ENCODE results near the gene MPC1. TPM values are rescaled to one million over a fixed set of nuclear protein-coding genes. Genes with fewer than 3 reads are reported as not detected.

Gene MPC1
- total RNA-seq, result 51.2 TPM
- long read RNA-seq, transcript MPC1-201 (4 exons, 976 nt), result major isoform, 56 of 64 reads
- long read RNA-seq, partial matches to known transcripts, result 4 of 64 reads
- long read RNA-seq, other reads (novel, unspliced or antisense), result 3 of 64 reads

GRCh38 chr6:166382933-166383801 lies at the start of gene MPC1:
TSS of gene MPC1 (minus strand) at chr6:166382940. CDS start at chr6:166382876, 64 bp downstream.
- TF ChIP-seq, protein P1, sequence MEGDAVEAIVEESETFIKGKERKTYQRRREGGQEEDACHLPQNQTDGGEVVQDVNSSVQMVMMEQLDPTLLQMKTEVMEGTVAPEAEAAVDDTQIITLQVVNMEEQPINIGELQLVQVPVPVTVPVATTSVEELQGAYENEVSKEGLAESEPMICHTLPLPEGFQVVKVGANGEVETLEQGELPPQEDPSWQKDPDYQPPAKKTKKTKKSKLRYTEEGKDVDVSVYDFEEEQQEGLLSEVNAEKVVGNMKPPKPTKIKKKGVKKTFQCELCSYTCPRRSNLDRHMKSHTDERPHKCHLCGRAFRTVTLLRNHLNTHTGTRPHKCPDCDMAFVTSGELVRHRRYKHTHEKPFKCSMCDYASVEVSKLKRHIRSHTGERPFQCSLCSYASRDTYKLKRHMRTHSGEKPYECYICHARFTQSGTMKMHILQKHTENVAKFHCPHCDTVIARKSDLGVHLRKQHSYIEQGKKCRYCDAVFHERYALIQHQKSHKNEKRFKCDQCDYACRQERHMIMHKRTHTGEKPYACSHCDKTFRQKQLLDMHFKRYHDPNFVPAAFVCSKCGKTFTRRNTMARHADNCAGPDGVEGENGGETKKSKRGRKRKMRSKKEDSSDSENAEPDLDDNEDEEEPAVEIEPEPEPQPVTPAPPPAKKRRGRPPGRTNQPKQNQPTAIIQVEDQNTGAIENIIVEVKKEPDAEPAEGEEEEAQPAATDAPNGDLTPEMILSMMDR (IDR thresholded peaks at IDR 0.05), result no peak
- DNase-seq (peak; percentile 99), ATAC-seq (peak; percentile 97)
- H3K4me1 ChIP-seq, result peaks cover 22% of the 10 kb centered on the region
- H3K9me3 ChIP-seq, result no peaks in the 10 kb centered on the region
- intact Hi-C loops (cut with DNase I), result no loop called here
- no peaks in the 10 kb centered on the region for H3K27me3 ChIP-seq
- H3K4me3 ChIP-seq, result peak within 1 kb of the TSS; percentile 93
- H3K36me3 ChIP-seq, result no peaks in the 10 kb centered on the region
- H3K27ac ChIP-seq, result peak within 1 kb of the TSS; percentile 96

- ATAC-seq, result peak; percentile 15
- Histone ChIP-seq H3K9me3 (no peaks in the 10 kb centered on the region), H3K36me3 (peaks cover 31% of the 10 kb centered on the region), H3K4me1 (no peaks in the 10 kb centered on the region), H3K4me3 (no peak overlapping the region), H3K27me3 (no peaks in the 10 kb centered on the region), H3K27ac (no peak overlapping the region)
- TF ChIP-seq, protein P1 (IDR thresholded peaks at IDR 0.05), result no peak
- peak; percentile 38 for DNase-seq
- intact Hi-C loops (cut with DNase I), result no loop called here
Observed at GRCh38 chr6:166430269-166430668, 47.5 kb upstream of the MPC1 start.

DNA sequence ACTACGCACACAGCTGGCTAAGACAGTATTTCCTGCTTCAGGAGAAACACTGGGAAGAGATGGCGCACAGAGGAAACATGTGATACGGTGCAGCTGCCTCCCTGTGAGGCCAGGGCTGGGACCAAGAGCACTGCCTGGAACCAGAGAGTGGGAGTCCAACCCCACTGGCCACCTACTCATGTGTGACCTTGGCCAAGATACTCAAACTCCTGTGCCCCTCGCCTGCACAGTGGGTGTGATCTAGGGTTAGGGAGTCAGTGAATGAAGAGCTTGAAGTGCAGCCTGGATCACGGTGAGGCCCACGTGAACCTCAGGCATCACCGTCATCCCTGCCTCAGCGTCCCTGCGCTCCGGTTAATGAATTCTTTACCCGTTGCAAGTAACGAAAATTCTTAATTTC lies 41.7 kb upstream of the MPC1 start:
- Histone ChIP-seq H3K27me3 (no peaks in the 10 kb centered on the region), H3K9me3 (no peaks in the 10 kb centered on the region), H3K4me3 (no peak overlapping the region), H3K27ac (no peak overlapping the region), H3K4me1 (peaks cover 10% of the 10 kb centered on the region), H3K36me3 (peaks cover 59% of the 10 kb centered on the region)
- TF ChIP-seq, protein P1 (IDR thresholded peaks at IDR 0.05), result no peak
- DNase-seq (peak; percentile 22), ATAC-seq (no peak)
- intact Hi-C loops (cut with DNase I), result no loop called here

DNA sequence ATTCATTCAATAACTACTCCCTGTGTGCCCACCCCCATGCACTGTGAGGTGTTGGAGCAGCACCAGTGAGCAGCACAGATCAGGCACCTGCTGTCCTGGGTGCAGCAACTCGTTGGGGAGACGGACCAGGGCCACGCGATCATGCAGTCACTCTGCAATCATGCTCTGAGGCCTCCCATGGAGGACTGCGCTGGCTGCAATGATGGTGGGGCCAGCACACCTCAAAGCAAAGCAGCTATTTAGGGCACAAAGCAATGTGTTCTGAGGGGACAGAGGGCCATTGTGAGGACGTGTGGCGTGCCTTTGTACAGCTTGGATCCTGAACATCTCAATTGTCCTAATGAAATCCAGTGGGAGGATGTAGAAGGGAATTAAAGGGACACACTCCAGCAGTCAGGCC lies 41.0 kb upstream of the MPC1 start:
- intact Hi-C loops (cut with DNase I), result no loop called here
- peaks cover 63% of the 10 kb centered on the region for H3K36me3 ChIP-seq
- DNase-seq, result peak; percentile 41

GRCh38 chr6:166423051-166423745 lies 40.5 kb upstream of the MPC1 start:
- Histone ChIP-seq H3K27ac (no peak overlapping the region), H3K36me3 (peaks cover 68% of the 10 kb centered on the region), H3K9me3 (no peaks in the 10 kb centered on the region), H3K27me3 (no peaks in the 10 kb centered on the region), H3K4me3 (no peak overlapping the region), H3K4me1 (peaks cover 10% of the 10 kb centered on the region)
- DNase-seq, result peak; percentile 61
- intact Hi-C loops (cut with DNase I), result no loop called here
- TF ChIP-seq, protein P1 (IDR thresholded peaks at IDR 0.05), result no peak
- no peak for ATAC-seq

More for the DNA sequence above, 41.0 kb upstream of the MPC1 start:
- TF ChIP-seq, protein P1 (IDR thresholded peaks at IDR 0.05), result no peak
- ATAC-seq, result no peak
- no peak overlapping the region for H3K27ac ChIP-seq
- no peak overlapping the region for H3K4me3 ChIP-seq
- peaks cover 10% of the 10 kb centered on the region for H3K4me1 ChIP-seq
- H3K27me3 ChIP-seq, result no peaks in the 10 kb centered on the region
- H3K9me3 ChIP-seq, result no peaks in the 10 kb centered on the region
